MM.1S (cell line): Measurements from ENCODE around the gene DTD1.

Source experiments
- EZH2 ChIP-seq: fragments of 300-600 bp; sonication (generic); optimal IDR thresholded peaks from 2 replicates; pipeline ENCODE3; 2017; ENCODE audit warnings: low read depth, mild to moderate bottlenecking, antibody characterized with exemption, low read length, mixed read lengths
- TF ChIP-seq, protein P1 (sequence below): fragments of 300-600 bp; sonication (generic); IDR thresholded peaks from 2 replicates; pipeline ENCODE4 v1.5.1; 2016; ENCODE audit warnings: antibody characterized with exemption, low read length, mixed read lengths

DNA sequence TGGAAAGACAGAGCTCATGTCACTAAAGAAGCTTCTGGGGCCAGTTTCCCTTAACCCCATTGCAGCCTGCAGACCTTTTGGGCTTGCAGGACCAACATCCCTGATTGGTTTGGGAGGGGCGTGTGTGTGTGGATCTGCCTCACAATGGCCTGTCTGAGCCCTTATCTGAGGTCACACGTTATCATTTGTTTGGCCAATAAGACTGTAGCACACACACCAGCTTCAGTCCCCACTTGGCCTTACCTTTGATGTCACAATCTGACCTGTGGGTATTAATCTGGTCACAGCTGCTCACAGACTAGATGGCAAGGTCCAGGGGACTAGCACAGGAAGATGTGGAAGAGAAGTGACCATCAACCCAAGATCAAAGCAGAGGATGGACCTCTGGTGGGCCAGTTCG lies 225.6 kb downstream of the DTD1 start, which contains the start of gene SCP2D1:
- TF ChIP-seq, protein P1, sequence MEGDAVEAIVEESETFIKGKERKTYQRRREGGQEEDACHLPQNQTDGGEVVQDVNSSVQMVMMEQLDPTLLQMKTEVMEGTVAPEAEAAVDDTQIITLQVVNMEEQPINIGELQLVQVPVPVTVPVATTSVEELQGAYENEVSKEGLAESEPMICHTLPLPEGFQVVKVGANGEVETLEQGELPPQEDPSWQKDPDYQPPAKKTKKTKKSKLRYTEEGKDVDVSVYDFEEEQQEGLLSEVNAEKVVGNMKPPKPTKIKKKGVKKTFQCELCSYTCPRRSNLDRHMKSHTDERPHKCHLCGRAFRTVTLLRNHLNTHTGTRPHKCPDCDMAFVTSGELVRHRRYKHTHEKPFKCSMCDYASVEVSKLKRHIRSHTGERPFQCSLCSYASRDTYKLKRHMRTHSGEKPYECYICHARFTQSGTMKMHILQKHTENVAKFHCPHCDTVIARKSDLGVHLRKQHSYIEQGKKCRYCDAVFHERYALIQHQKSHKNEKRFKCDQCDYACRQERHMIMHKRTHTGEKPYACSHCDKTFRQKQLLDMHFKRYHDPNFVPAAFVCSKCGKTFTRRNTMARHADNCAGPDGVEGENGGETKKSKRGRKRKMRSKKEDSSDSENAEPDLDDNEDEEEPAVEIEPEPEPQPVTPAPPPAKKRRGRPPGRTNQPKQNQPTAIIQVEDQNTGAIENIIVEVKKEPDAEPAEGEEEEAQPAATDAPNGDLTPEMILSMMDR, result no peak
- TF ChIP-seq EZH2, result no peak
